Stomach (tissue), 9 donors: ENCODE data around the gene PET117. TPM values are rescaled to one million over a fixed set of nuclear protein-coding genes. Genes with fewer than 3 reads are reported as not detected.
"Not testable (repeated sequence)": the region's sequence is repeated elsewhere in the genome, so short reads cannot be mapped to it uniquely, and the experiment has no call there.

ENCODE experiments used
- DNase-seq, 2 donors: peaks; one replicate each; pipeline versions ENCODE4 v3.0.0 to v3.0.0-alpha.2; 2013 to 2019
- H3K27ac ChIP-seq, 5 donors: fragments of 200-600 bp in 4 of 5; sonication (generic) in 4 of 5; one replicate each; pipeline ENCODE4 v1.5.1; 2013 to 2019; ENCODE audit warnings: mild to moderate bottlenecking in 1 of 5, moderate library complexity in 1 of 5
- H3K27me3 ChIP-seq, 3 donors: fragments of 200-600 bp; sonication (generic); one replicate each; pipeline ENCODE4 v1.5.1; 2017 to 2019; ENCODE audit warnings: mixed run types in 1 of 3
- H3K36me3 ChIP-seq, 4 donors: fragments of 200-600 bp; sonication (generic); 1 replicate in 3 of 4; 2 replicates in 1 of 4; pipeline ENCODE4 v1.5.1; 2016 to 2019
- H3K4me1 ChIP-seq, 4 donors: fragments of 200-600 bp; sonication (generic); one replicate each; pipeline ENCODE4 v1.5.1; 2016 to 2019
- H3K4me3 ChIP-seq, 4 donors: fragments of 200-600 bp; sonication (generic) in 3 of 4; one replicate each; pipeline ENCODE4 v1.5.1; 2016 to 2019; ENCODE audit warnings: mild to moderate bottlenecking in 1 of 4
- H3K9me3 ChIP-seq, 4 donors: fragments of 200-600 bp; sonication (generic); one replicate each; pipeline ENCODE4 v1.5.1; 2016 to 2019
- EP300 ChIP-seq: sonication (generic); formaldehyde crosslinking; IDR thresholded peaks from one replicate; pipeline ENCODE4 v1.6.1; 2017; ENCODE audit warnings: antibody characterized with exemption
- POLR2A ChIP-seq, 4 donors: fragments of 450-650 bp; IDR thresholded peaks; one replicate each; pipeline ENCODE4 v1.6.1; 2016; ENCODE audit warnings: antibody characterized with exemption in 4 of 4, control low read depth in 2 of 4, mild to moderate bottlenecking in 1 of 4, moderate library complexity in 1 of 4
- POLR2AphosphoS5 ChIP-seq, 3 donors: sonication (generic); formaldehyde crosslinking; IDR thresholded peaks; one replicate each; pipeline ENCODE4 v1.6.1; 2016; ENCODE audit warnings: antibody characterized with exemption in 3 of 3
- WGBS, 5 donors: extraction: QIAGEN DNeasy Blood & Tissue Kit in 3 of 5; methylation state at CpG; one replicate each; pipeline versions ENCODE4 v1.1.5 to v1.1.7; 2013 to 2018; 5-methylcytosine and 5-hydroxymethylcytosine counted together
- intact Hi-C: fragments of 100-400 bp; cut with DNase I; formaldehyde crosslinking; loops from one replicate; pipeline ENCODE4 v1.15.1; 2023; ENCODE audit warnings: low total_unique reads
- polyA plus RNA-seq, 3 donors: library from polyadenylated mRNA; stranded (reverse); fragments of 200-250 nt; gene quantifications; one replicate each; pipeline ENCODE4 v1.2.3, GENCODE V29; 2013
- total RNA-seq, 5 donors: library from RNA; depleted of rRNA; stranded (reverse); fragments of >200 nt; gene quantifications; one replicate each; pipeline versions ENCODE4 v1.1.0 to v1.2.3, GENCODE V29; 2014 to 2016
- TF ChIP-seq, protein P1 (sequence below), 7 experiments: fragments of 450-650 bp in 4 of 7; fragments of 200-600 bp in 3 of 7; sonication (generic) in 3 of 7; IDR thresholded peaks; one replicate each; pipeline ENCODE4 v1.5.1; 2016 to 2019; ENCODE audit warnings: antibody characterized with exemption in 7 of 7, control low read depth in 2 of 7, mild to moderate bottlenecking in 1 of 7
- donor health status: healthy with polysubstance abuse.
- donor health status: Bipolar disorder and iron deficiency.
- donor health status: healthy.

Gene PET117
- total and polyA plus RNA-seq, 8 donors: 1.2 to 23.5 (median 14.5) TPM

DNA sequence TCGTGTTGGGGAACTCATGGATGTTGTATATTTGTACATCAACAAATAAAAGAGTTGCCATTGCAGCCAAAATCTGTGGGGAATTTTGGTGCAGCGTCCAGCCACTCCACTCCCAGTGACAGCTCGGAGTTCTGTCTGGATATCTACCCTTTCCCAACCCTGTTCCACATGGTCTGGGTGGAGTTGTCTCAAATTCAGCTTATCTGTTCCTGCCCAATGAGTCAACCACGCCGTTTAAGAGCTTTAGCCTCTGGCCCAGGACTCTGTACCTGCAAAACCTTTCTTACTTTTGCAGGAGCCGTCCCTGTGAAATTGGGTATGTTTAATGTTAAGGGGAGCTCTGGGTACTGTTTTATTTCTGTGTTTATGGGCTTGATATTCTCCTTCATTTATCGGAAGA lies 46.0 kb upstream of the PET117 start:
- intact Hi-C loops: no loop called here
- 37 to 60% (median 43%) methylated on average over 7 of the region's 7 CpGs for WGBS, 5 donors
- H3K27ac ChIP-seq: peak overlapping the region in 4 of 5 donors; percentile 32 to 77 (median 56)
- H3K9me3 ChIP-seq: no peaks in the 10 kb centered on the region
- DNase-seq: peak; percentile 28 to 41
- TF ChIP-seq POLR2AphosphoS5 (IDR thresholded peaks at IDR 0.05) (peak in 1 of 3 donors; percentile 7), POLR2A (IDR thresholded peaks at IDR 0.05) (no peak), EP300 (no peak)
- TF ChIP-seq, protein P1, sequence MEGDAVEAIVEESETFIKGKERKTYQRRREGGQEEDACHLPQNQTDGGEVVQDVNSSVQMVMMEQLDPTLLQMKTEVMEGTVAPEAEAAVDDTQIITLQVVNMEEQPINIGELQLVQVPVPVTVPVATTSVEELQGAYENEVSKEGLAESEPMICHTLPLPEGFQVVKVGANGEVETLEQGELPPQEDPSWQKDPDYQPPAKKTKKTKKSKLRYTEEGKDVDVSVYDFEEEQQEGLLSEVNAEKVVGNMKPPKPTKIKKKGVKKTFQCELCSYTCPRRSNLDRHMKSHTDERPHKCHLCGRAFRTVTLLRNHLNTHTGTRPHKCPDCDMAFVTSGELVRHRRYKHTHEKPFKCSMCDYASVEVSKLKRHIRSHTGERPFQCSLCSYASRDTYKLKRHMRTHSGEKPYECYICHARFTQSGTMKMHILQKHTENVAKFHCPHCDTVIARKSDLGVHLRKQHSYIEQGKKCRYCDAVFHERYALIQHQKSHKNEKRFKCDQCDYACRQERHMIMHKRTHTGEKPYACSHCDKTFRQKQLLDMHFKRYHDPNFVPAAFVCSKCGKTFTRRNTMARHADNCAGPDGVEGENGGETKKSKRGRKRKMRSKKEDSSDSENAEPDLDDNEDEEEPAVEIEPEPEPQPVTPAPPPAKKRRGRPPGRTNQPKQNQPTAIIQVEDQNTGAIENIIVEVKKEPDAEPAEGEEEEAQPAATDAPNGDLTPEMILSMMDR (IDR thresholded peaks at IDR 0.05): no peak
- H3K27me3 ChIP-seq: peaks cover 0 to 20% (median 0%) of the 10 kb centered on the region in 3 donors
- H3K36me3 ChIP-seq: no peaks in the 10 kb centered on the region
- no peak overlapping the region for H3K4me3 ChIP-seq
- H3K4me1 ChIP-seq: peaks cover 0 to 7% (median 2%) of the 10 kb centered on the region in 4 donors

- DNase-seq: no peak
- Histone ChIP-seq H3K9me3 (no peaks in the 10 kb centered on the region), H3K27ac (peak overlapping the region in 2 of 5 donors; percentile 32 to 77), H3K36me3 (no peaks in the 10 kb centered on the region), H3K4me1 (peaks cover 0 to 7% (median 2%) of the 10 kb centered on the region in 4 donors), H3K4me3 (no peak overlapping the region), H3K27me3 (peaks cover 0 to 20% (median 0%) of the 10 kb centered on the region in 3 donors)
- intact Hi-C loops: no loop called here
- TF ChIP-seq POLR2AphosphoS5 (IDR thresholded peaks at IDR 0.05) (no peak), POLR2A (IDR thresholded peaks at IDR 0.05) (no peak)
- 74 to 92% (median 90%) methylated on average over 8 of the region's 8 CpGs for WGBS, 5 donors
These were observed 44.8 kb upstream of the PET117 start for GRCh38 chr20:18092890-18093289.

GRCh38 chr20:18093388-18093787 lies 44.3 kb upstream of the PET117 start:
- Histone ChIP-seq H3K9me3 (no peaks in the 10 kb centered on the region), H3K27me3 (peaks cover 0 to 15% (median 0%) of the 10 kb centered on the region in 3 donors), H3K4me3 (no peak overlapping the region), H3K27ac (no peak overlapping the region), H3K4me1 (peaks cover 0 to 7% (median 2%) of the 10 kb centered on the region in 4 donors), H3K36me3 (no peaks in the 10 kb centered on the region)
- intact Hi-C loops: no loop called here
- 72 to 88% (median 85%) methylated on average over 10 of the region's 10 CpGs for WGBS, 5 donors
- TF ChIP-seq, protein P1 (IDR thresholded peaks at IDR 0.05): no peak
- TF ChIP-seq POLR2A (IDR thresholded peaks at IDR 0.05): no peak
- no peak for TF ChIP-seq EP300
- TF ChIP-seq POLR2AphosphoS5 (IDR thresholded peaks at IDR 0.05): no peak
- DNase-seq: no peak

- H3K4me3 ChIP-seq: no peak overlapping the region
- H3K27me3 ChIP-seq: peaks cover 0 to 8% (median 0%) of the 10 kb centered on the region in 3 donors
- TF ChIP-seq, protein P1 (IDR thresholded peaks at IDR 0.05): no peak
- TF ChIP-seq EP300 (no peak), POLR2A (IDR thresholded peaks at IDR 0.05) (no peak), POLR2AphosphoS5 (IDR thresholded peaks at IDR 0.05) (no peak)
- intact Hi-C loops: no loop called here
- no peak for DNase-seq
- H3K27ac ChIP-seq: no peak overlapping the region
- H3K9me3 ChIP-seq: no peaks in the 10 kb centered on the region
- WGBS, 5 donors: 43 to 66% (median 59%) methylated on average over 5 of the region's 5 CpGs
- H3K4me1 ChIP-seq: peaks cover 0 to 7% (median 2%) of the 10 kb centered on the region in 4 donors
- no peaks in the 10 kb centered on the region for H3K36me3 ChIP-seq
These were observed 43.5 kb upstream of the PET117 start for GRCh38 chr20:18094191-18094590.

DNA sequence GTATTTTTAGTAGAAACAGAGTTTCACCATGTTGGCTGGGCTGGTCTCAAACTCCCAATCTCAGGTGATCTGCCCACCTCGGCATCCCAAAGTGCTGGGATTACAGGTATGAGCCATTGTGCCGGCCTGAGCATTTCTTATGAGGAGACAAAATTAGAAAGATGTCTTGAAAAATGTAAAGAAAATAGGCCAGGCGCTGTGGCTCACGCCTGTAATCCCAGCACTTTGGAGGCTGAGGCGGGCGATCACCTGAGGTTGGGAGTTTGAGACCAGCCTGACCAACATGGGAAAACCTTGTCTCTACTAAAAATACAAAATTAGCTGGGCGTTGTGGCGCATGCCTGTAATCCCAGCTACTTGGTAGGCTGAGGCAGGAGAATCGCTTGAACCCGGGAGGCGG lies 37.1 kb upstream of the PET117 start:
- WGBS, 5 donors: 93 to 98% (median 97%) methylated on average over 11 of the region's 11 CpGs

More for the DNA sequence above, 37.1 kb upstream of the PET117 start:
- H3K4me3 ChIP-seq, DNase-seq, H3K36me3 ChIP-seq, H3K27ac ChIP-seq, intact Hi-C loops, H3K27me3 ChIP-seq, H3K9me3 ChIP-seq: not testable (repeated sequence)
- H3K4me1 ChIP-seq: peaks cover 0 to 26% (median 17%) of the 10 kb centered on the region in 4 donors
